Large intestine (tissue), 3 donors: ENCODE data around the gene LARP1. TPM values are rescaled to one million over a fixed set of nuclear protein-coding genes. Genes with fewer than 3 reads are reported as not detected.
"Not testable (repeated sequence)": the region's sequence is repeated elsewhere in the genome, so short reads cannot be mapped to it uniquely, and the experiment has no call there.

Source experiments
- DNase-seq, 2 donors: peaks; one replicate each; pipeline versions ENCODE4 v3.0.0 to v3.0.0-alpha.2; 2013
- H3K27ac ChIP-seq: one replicate; pipeline ENCODE4 v1.5.1; 2013; ENCODE audit warnings: low read length
- H3K27me3 ChIP-seq: 2 replicates; pipeline ENCODE4 v1.6.1; 2013; ENCODE audit warnings: low read length; ENCODE audit not compliant: control insufficient read depth, insufficient read depth
- H3K36me3 ChIP-seq: 2 replicates; pipeline ENCODE4 v1.6.1; 2013; ENCODE audit warnings: low read length; ENCODE audit not compliant: control insufficient read depth, insufficient read depth
- H3K4me1 ChIP-seq: one replicate; pipeline ENCODE4 v1.6.1; 2013; ENCODE audit warnings: low read length; ENCODE audit not compliant: control insufficient read depth, insufficient read depth
- H3K4me3 ChIP-seq: one replicate; pipeline ENCODE4 v1.5.1; 2013; ENCODE audit warnings: low read length
- H3K9me3 ChIP-seq: one replicate; pipeline ENCODE4 v1.6.1; 2013; ENCODE audit warnings: mild to moderate bottlenecking, low read depth, low read length, moderate library complexity; ENCODE audit not compliant: control insufficient read depth
- WGBS: methylation state at CpG from one replicate; pipeline ENCODE4 v1.1.5; 2013; ENCODE audit warnings: low lambda C conversion rate; ENCODE audit not compliant: insufficient coverage; 5-methylcytosine and 5-hydroxymethylcytosine counted together
- polyA plus RNA-seq: library from polyadenylated mRNA; unstranded; fragments of 120-200 nt; gene quantifications from one replicate; pipeline ENCODE4 v1.2.1, GENCODE V29; 2013

LARP1 gene
- polyA plus RNA-seq, 1 donor = 113 TPM

GRCh38 chr5:154834053-154834452, 78.9 kb downstream of the LARP1 start:
- Histone ChIP-seq H3K4me1 (peaks cover 32% of the 10 kb centered on the region), H3K9me3 (no peaks in the 10 kb centered on the region), H3K27ac (peak overlapping the region; percentile 72), H3K4me3 (no peak overlapping the region), H3K36me3 (peaks cover 25% of the 10 kb centered on the region), H3K27me3 (no peaks in the 10 kb centered on the region)
- DNase-seq = no peak
- 60% methylated on average over 1 of the region's 1 CpG for WGBS

- not testable (repeated sequence) for H3K9me3 ChIP-seq, H3K4me3 ChIP-seq, H3K36me3 ChIP-seq, H3K27ac ChIP-seq, DNase-seq, H3K27me3 ChIP-seq
- WGBS = no CpG with 5 or more reads among the region's 9 CpGs
- peaks cover 32% of the 10 kb centered on the region for H3K4me1 ChIP-seq
Observed at GRCh38 chr5:154835701-154836052, 80.5 kb downstream of the LARP1 start.

GRCh38 chr5:154836225-154836624, 81.0 kb downstream of the LARP1 start:
- Histone ChIP-seq H3K27ac (no peak overlapping the region), H3K4me3 (no peak overlapping the region), H3K4me1 (peaks cover 32% of the 10 kb centered on the region), H3K27me3 (no peaks in the 10 kb centered on the region), H3K9me3 (no peaks in the 10 kb centered on the region), H3K36me3 (peaks cover 4% of the 10 kb centered on the region)
- DNase-seq = no peak
- whole genome bisulfite sequencing = no CpG with 5 or more reads among the region's 6 CpGs

GRCh38 chr5:154837009-154837901, 82.1 kb downstream of the LARP1 start:
- peak in 1 of 2 donors; percentile 84 for DNase-seq
- Histone ChIP-seq H3K27ac (peak overlapping the region; percentile 67), H3K4me1 (peaks cover 32% of the 10 kb centered on the region), H3K9me3 (no peaks in the 10 kb centered on the region), H3K27me3 (no peaks in the 10 kb centered on the region), H3K36me3 (no peaks in the 10 kb centered on the region), H3K4me3 (no peak overlapping the region)
- WGBS = no CpG with 5 or more reads among the region's 6 CpGs

- H3K27ac ChIP-seq = no peak overlapping the region
- no CpG with 5 or more reads among the region's 6 CpGs for WGBS
- H3K4me1 ChIP-seq = peaks cover 28% of the 10 kb centered on the region
Observed at GRCh38 chr5:154840435-154841272, 85.5 kb downstream of the LARP1 start.

GRCh38 chr5:154841273-154841661, 86.1 kb downstream of the LARP1 start:
- Histone ChIP-seq H3K4me1 (peaks cover 23% of the 10 kb centered on the region), H3K4me3 (no peak overlapping the region), H3K27ac (no peak overlapping the region), H3K9me3 (no peaks in the 10 kb centered on the region), H3K36me3 (no peaks in the 10 kb centered on the region), H3K27me3 (no peaks in the 10 kb centered on the region)
- no peak for DNase-seq

More at GRCh38 chr5:154840435-154841272, 85.5 kb downstream of the LARP1 start:
- DNase-seq = no peak
- Histone ChIP-seq H3K9me3 (no peaks in the 10 kb centered on the region), H3K27me3 (no peaks in the 10 kb centered on the region), H3K36me3 (no peaks in the 10 kb centered on the region), H3K4me3 (no peak overlapping the region)

- WGBS = no CpG with 5 or more reads among the region's 6 CpGs
- H3K4me3 ChIP-seq = no peak overlapping the region
- H3K27me3 ChIP-seq = no peaks in the 10 kb centered on the region
Observed at GRCh38 chr5:154842689-154843530, 87.7 kb downstream of the LARP1 start.

GRCh38 chr5:154844809-154845208, 89.6 kb downstream of the LARP1 start:
- Histone ChIP-seq H3K27me3 (no peaks in the 10 kb centered on the region), H3K4me1 (peaks cover 9% of the 10 kb centered on the region), H3K27ac (no peak overlapping the region), H3K36me3 (no peaks in the 10 kb centered on the region), H3K4me3 (no peak overlapping the region), H3K9me3 (no peaks in the 10 kb centered on the region)
- 20% methylated on average over 1 of the region's 5 CpGs for WGBS
- peak in 1 of 2 donors; percentile 12 for DNase-seq

More at GRCh38 chr5:154842689-154843530, 87.7 kb downstream of the LARP1 start:
- DNase-seq = peak in 1 of 2 donors; percentile 29
- H3K9me3 ChIP-seq = no peaks in the 10 kb centered on the region
- H3K4me1 ChIP-seq = peaks cover 10% of the 10 kb centered on the region
- no peaks in the 10 kb centered on the region for H3K36me3 ChIP-seq
- H3K27ac ChIP-seq = peak overlapping the region; percentile 20

GRCh38 chr5:154849264-154849785, 94.1 kb downstream of the LARP1 start:
- Histone ChIP-seq H3K4me1 (peaks cover 3% of the 10 kb centered on the region), H3K27me3 (no peaks in the 10 kb centered on the region), H3K9me3 (no peaks in the 10 kb centered on the region), H3K27ac (no peak overlapping the region), H3K36me3 (no peaks in the 10 kb centered on the region), H3K4me3 (no peak overlapping the region)
- DNase-seq = no peak
- 77% methylated on average over 5 of the region's 6 CpGs for WGBS

- WGBS = 20% methylated on average over 1 of the region's 2 CpGs
- Histone ChIP-seq H3K4me3 (peak overlapping the region; percentile 39), H3K27ac (peak overlapping the region; percentile 53), H3K27me3 (no peaks in the 10 kb centered on the region), H3K9me3 (no peaks in the 10 kb centered on the region), H3K4me1 (peaks cover 3% of the 10 kb centered on the region), H3K36me3 (no peaks in the 10 kb centered on the region)
- peak in 1 of 2 donors; percentile 50 for DNase-seq
Observed at GRCh38 chr5:154849791-154850201, 94.6 kb downstream of the LARP1 start.
